Esophagus muscularis mucosa (tissue), 4 donors: ENCODE results near the gene MARCHF2. TPM values are rescaled to one million over a fixed set of nuclear protein-coding genes. Genes with fewer than 3 reads are reported as not detected.

Experiments used
- DNase-seq: peaks from one replicate; pipeline ENCODE4 v3.0.0-alpha.2; 2017; ENCODE audit errors: extremely low spot score
- H3K27ac ChIP-seq, 4 donors: fragments of 200-600 bp; sonication (generic); replicated peaks in 1 of 4; 1 replicate in 3 of 4; 2 replicates in 1 of 4; pipeline ENCODE4 v1.5.1; 2016 to 2019; ENCODE audit warnings: mild to moderate bottlenecking in 1 of 4
- H3K27me3 ChIP-seq, 4 donors: fragments of 200-600 bp; sonication (generic); one replicate each; pipeline versions ENCODE4 v1.5.1 to v1.6.0; 2016 to 2019
- H3K36me3 ChIP-seq, 4 donors: fragments of 200-600 bp; sonication (generic); one replicate each; pipeline ENCODE4 v1.5.1; 2016 to 2019
- H3K4me1 ChIP-seq, 4 donors: fragments of 200-600 bp; sonication (generic); one replicate each; pipeline ENCODE4 v1.5.1; 2016 to 2019
- H3K4me3 ChIP-seq, 4 donors: fragments of 200-600 bp; sonication (generic); 1 replicate in 2 of 4; 2 replicates in 2 of 4; pipeline ENCODE4 v1.5.1; 2016 to 2019; ENCODE audit warnings: mild to moderate bottlenecking in 4 of 4, moderate library complexity in 1 of 4
- H3K9me3 ChIP-seq, 4 donors: fragments of 200-600 bp; sonication (generic); 1 replicate in 3 of 4; 2 replicates in 1 of 4; pipeline ENCODE4 v1.5.1; 2016 to 2019
- CTCF ChIP-seq, 3 experiments: fragments of 200-600 bp in 2 of 3; fragments of 450-650 bp in 1 of 3; sonication (generic) in 2 of 3; IDR thresholded peaks; one replicate each; pipeline ENCODE4 v1.5.1; 2017 to 2019; ENCODE audit warnings: antibody characterized with exemption in 3 of 3, mild to moderate bottlenecking in 2 of 3, moderate library complexity in 1 of 3
- EP300 ChIP-seq: sonication (generic); formaldehyde crosslinking; IDR thresholded peaks from one replicate; pipeline ENCODE4 v1.6.1; 2017; ENCODE audit warnings: antibody characterized with exemption
- POLR2A ChIP-seq: fragments of 450-650 bp; IDR thresholded peaks from one replicate; pipeline ENCODE4 v1.6.1; 2017; ENCODE audit warnings: antibody characterized with exemption, moderate library complexity, mild to moderate bottlenecking, low read depth
- POLR2AphosphoS5 ChIP-seq, 2 donors: sonication (generic); formaldehyde crosslinking; IDR thresholded peaks; one replicate each; pipeline ENCODE4 v1.6.1; 2017; ENCODE audit warnings: antibody characterized with exemption in 2 of 2
- WGBS: methylation state at CpG from one replicate; pipeline ENCODE4 v1.1.5; 2018; 5-methylcytosine and 5-hydroxymethylcytosine counted together
- intact Hi-C: fragments of 100-400 bp; cut with DNase I; formaldehyde crosslinking; loops from one replicate; pipeline ENCODE4 v1.15.1; 2023
- total RNA-seq, 4 donors: library from RNA; depleted of rRNA; stranded (reverse); fragments of >200 nt; gene quantifications; one replicate each; pipeline versions ENCODE4 v1.1.0 to v1.2.1, GENCODE V29; 2016

Gene MARCHF2
- total RNA-seq, 4 donors from 2014 or later, result 227 to 286 (median 247) TPM

- intact Hi-C loops, result no loop called here
- DNase-seq, result no peak
- Histone ChIP-seq H3K27me3 (no peaks in the 10 kb centered on the region), H3K4me3 (peak overlapping the region; percentile 88 to 99 (median 94)), H3K36me3 (peaks cover 0 to 13% (median 3%) of the 10 kb centered on the region in 4 donors), H3K27ac (peak overlapping the region; percentile 100), H3K4me1 (peaks cover 56 to 70% (median 67%) of the 10 kb centered on the region in 4 donors), H3K9me3 (no peaks in the 10 kb centered on the region)
- 67% methylated on average over 13 of the region's 23 CpGs for WGBS
- TF ChIP-seq POLR2A (no peak), CTCF (IDR thresholded peaks at IDR 0.05) (no peak), POLR2AphosphoS5 (IDR thresholded peaks at IDR 0.05) (no peak), EP300 (no peak)
Measured at GRCh38 chr19:8391198-8392016, 21.7 kb upstream of the MARCHF2 start.

- intact Hi-C loops, result no loop called here
- no peaks in the 10 kb centered on the region for H3K27me3 ChIP-seq
- peak overlapping the region; percentile 100 for H3K27ac ChIP-seq
- no peak for DNase-seq
- 31% methylated on average over 9 of the region's 11 CpGs for WGBS
- no peak for TF ChIP-seq CTCF (IDR thresholded peaks at IDR 0.05)
- peak; percentile 59 to 76 for TF ChIP-seq POLR2AphosphoS5 (IDR thresholded peaks at IDR 0.05)
- TF ChIP-seq POLR2A, result peak; percentile 12
- no peak for TF ChIP-seq EP300
- peaks cover 63 to 77% (median 74%) of the 10 kb centered on the region in 4 donors for H3K4me1 ChIP-seq
- peak overlapping the region; percentile 13 to 98 (median 88) for H3K4me3 ChIP-seq
- H3K9me3 ChIP-seq, result no peaks in the 10 kb centered on the region
- H3K36me3 ChIP-seq, result peaks cover 0 to 6% (median 0%) of the 10 kb centered on the region in 4 donors
Measured at GRCh38 chr19:8392017-8392591, 21.0 kb upstream of the MARCHF2 start.

GRCh38 chr19:8393192-8393870 lies 19.8 kb upstream of the MARCHF2 start:
- DNase-seq, result no peak
- 78% methylated on average over 5 of the region's 8 CpGs for WGBS
- H3K4me1 ChIP-seq, result peaks cover 75 to 90% (median 85%) of the 10 kb centered on the region in 4 donors
- H3K36me3 ChIP-seq, result peaks cover 0 to 5% (median 2%) of the 10 kb centered on the region in 4 donors
- no peaks in the 10 kb centered on the region for H3K27me3 ChIP-seq
- intact Hi-C loops, result no loop called here
- no peaks in the 10 kb centered on the region for H3K9me3 ChIP-seq
- peak overlapping the region; percentile 100 for H3K27ac ChIP-seq
- no peak overlapping the region for H3K4me3 ChIP-seq
- TF ChIP-seq CTCF (IDR thresholded peaks at IDR 0.05), result no peak
- TF ChIP-seq POLR2A, result no peak
- TF ChIP-seq POLR2AphosphoS5 (IDR thresholded peaks at IDR 0.05), result no peak
- no peak for TF ChIP-seq EP300

- intact Hi-C loops, result no loop called here
- Histone ChIP-seq H3K27me3 (no peaks in the 10 kb centered on the region), H3K4me3 (no peak overlapping the region), H3K36me3 (peaks cover 0 to 5% (median 2%) of the 10 kb centered on the region in 4 donors), H3K4me1 (peaks cover 78 to 90% (median 87%) of the 10 kb centered on the region in 4 donors), H3K9me3 (no peaks in the 10 kb centered on the region), H3K27ac (peak overlapping the region; percentile 100)
- 89% methylated on average over 7 of the region's 8 CpGs for WGBS
- no peak for DNase-seq
- TF ChIP-seq POLR2A (no peak), EP300 (no peak), POLR2AphosphoS5 (IDR thresholded peaks at IDR 0.05) (no peak), CTCF (IDR thresholded peaks at IDR 0.05) (no peak)
Measured at GRCh38 chr19:8393871-8394250, 19.2 kb upstream of the MARCHF2 start.
